HG02943 (cell line): ENCODE data around the gene MYO15A.

ENCODE experiments used
- ATAC-seq: cut with Tn5 transposase; IDR thresholded peaks from one replicate; pipeline ENCODE4 v1.9.1; 2021; ENCODE audit warnings: mild to moderate bottlenecking, low read depth, moderate library complexity; ENCODE audit not compliant: unreplicated experiment

MYO15A gene

DNA sequence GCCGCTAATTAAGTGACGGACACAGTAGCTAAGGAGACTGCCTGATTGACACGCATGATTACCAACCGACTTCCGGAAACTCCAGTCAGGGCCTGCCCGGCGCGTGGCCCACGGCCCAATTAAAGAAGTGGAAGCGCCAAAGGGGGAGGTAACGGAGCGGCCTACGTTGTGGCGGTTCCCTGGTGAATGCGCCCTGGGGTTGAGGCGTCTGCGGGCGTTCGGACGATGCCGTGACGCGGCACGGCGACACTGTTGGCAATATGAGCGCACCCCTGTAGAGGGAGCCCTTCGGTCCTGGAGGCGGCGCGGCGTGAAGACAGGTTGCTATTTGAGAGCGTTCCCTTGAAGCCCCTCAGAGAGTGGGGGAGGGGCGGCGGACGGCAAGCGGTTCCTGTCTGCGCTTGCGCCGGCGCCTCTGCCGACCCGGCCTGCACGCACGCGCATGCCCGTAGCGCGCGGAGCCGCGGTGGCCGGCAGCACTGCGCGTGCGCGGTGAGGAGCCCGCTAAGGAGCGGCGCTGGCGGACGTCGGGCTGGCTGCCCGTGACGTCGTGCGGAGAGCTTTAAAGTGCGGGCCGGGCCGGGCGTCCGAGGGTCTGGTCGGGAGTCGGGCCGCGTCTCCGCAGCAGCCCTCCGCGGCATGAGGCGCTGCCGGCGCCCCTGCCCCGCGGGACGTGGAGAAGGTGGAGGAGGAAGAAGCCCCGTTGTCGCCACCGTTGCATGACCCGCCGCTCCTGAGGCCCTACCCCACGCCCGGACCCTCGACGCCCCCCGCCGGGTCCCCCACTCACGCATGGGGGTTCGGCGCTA, 75.0 kb downstream of the MYO15A start, which contains the start of gene ALKBH5:
Gene ALKBH5 (plus strand): TSS at position 495 of the 809 bp plus-strand sequence. CDS start 416 bp downstream, outside the sequence.
- peak; percentile 74 for ATAC-seq

- ATAC-seq, result peak; percentile 1
Observed at GRCh38 chr17:18184143-18185031, 75.8 kb downstream of the MYO15A start.

DNA sequence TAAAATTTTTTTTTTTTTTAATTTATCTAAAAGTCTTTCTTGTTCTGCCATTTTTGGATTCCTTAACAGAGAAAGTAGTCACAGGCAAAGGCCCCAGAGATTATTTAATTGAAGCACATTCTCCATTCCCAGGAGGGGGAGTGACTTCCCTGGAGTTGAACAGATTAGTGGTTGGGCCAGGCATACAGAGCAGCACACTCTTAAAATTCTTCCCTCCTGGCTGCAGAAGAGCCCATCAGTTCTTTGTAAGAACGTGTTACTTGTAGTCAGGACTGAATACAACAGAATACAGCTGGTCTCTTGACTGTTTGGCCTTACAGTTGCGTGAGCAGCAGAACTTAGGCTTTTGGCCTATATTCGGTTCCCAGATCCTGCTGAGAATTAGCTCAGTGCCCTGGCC, 76.8 kb downstream of the MYO15A start:
- ATAC-seq, result no peak

- no peak for ATAC-seq
Observed at GRCh38 chr17:18185832-18186626, 77.5 kb downstream of the MYO15A start.

- ATAC-seq, result no peak
Observed at GRCh38 chr17:18186627-18186982, 78.0 kb downstream of the MYO15A start.

GRCh38 chr17:18187226-18187625, 78.7 kb downstream of the MYO15A start:
- ATAC-seq, result no peak

DNA sequence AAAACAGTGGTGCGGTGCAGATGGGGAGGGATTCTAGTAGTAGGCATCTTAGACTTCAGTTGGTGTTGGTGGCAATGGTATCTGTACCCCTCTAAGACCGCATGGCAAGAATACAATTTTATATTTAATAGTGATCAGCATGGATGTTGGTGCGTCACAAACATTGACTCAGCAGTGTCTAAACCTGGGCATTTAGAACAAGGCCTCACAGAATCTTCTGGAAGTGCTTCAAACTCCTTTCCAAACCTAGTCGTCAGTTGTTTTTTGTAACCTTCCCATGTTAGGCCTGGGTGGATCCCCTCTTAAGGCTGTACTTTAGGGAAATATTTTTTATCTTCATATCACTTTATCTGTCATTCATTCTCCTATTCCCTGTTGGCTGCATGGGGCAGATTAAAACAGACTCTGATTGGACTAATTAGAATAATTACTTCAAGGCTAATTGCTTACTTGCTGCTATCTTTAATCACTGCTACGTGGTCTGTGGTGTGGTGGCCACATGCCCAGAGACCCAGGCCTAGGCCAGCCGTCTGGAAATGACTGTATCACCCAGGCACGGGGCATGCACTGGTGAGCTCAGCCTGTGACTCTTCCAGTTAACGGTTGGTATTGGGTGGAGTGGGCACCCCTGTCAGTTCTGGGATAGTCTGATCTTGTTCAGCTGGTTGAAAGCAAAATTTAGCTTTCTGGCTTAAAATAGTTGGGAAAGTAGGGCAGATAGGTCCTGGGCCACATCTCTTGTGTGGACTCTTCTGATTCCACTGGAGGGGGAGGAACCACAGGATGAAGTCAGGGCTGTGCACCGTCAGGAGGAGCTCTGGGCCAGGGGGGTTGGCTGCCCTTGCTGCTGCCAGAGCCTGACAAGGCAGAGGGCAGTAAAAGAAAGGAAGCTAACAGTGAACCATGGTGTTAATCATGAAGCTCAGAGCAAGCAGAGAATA, 79.5 kb downstream of the MYO15A start:
- no peak for ATAC-seq

DNA sequence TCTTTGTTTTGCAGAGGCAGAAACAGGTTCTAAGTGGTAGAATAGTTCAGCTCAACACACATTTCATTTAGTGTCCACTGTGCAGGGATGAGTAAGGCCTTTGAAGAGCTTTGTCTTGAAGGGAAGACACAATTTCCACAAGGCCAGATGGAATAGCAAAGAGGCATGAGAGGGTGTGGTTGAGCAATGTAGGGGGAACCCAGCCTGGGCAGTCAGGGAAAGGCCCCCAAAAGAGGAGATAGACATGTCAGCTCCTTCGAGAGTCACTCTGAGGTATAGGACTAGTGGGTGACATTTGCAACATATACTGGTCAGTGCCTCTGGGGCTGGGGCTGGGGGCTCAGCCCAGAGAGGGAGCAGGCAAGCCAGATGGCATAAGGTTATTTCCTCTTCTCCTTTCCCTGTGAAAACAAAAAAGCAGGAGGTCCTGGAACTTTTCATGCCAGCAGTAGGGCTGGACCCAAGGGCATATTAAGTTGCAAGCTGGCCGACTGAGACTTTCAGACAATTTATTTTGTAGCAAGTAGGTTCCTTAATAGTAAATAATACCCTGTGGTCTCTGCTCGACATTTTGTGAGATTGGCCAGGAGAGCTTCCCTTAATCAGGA, 82.2 kb downstream of the MYO15A start:
- ATAC-seq, result no peak

GRCh38 chr17:18191236-18191667, 82.7 kb downstream of the MYO15A start:
- ATAC-seq, result no peak

- no peak for ATAC-seq
Observed at GRCh38 chr17:18191967-18192366, 83.4 kb downstream of the MYO15A start.

DNA sequence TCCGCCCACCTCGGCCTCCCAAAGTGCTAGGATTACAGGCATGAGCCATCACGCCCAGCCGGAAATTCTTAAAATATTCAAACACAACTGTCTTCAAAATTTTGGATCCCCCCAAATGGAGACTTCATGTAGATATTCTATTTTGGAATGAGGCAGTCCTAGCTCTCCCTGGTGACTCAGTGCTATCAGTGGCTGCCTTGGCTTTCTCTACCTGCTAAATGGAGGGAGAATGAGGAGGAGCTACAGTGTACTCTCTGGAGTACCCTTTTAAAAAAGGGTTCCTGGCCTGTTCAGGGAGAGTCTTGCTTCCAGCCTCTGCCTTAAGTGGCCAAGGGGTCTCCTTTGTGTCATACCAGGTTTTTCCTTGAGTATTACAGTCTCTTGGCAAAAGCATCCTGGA, 85.8 kb downstream of the MYO15A start:
- ATAC-seq, result no peak

DNA sequence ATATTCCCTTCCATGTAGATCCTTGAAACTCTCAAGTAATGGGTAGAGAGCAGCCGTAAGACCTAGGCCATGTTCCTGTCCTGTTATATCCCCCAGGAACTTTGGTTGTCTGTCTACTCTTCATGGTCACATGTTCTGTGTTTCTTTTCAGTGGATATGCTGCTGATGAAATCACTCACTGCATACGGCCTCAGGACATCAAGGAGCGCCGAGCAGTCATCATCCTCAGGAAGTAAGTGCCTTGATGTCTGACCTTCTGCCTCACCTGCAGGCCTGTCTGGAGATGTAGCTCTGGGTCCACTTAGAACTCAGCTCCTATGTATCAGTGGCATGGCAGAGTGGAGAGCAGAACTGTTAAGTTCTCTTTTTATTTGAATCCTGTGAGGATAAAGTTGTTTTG, 86.2 kb downstream of the MYO15A start:
- no peak for ATAC-seq

DNA sequence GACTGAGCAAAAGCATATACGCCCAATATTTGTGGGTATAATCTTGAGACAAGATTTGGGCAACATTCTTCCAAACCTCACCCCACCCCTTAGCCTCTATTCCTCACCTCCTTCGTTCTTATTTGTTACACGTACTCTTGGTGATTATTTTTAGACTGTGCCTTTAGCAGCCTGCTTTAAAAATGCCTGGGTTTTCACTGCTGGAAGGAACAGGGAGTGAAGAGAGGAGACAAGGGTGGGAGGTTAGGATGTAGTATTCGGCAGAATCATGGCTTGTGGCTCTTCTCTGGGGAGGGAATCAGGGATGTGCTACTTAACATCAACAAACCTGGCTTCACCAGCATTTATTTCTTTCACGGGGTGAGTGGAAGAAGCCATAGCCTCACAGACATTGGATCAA, 86.7 kb downstream of the MYO15A start:
- no peak for ATAC-seq

GRCh38 chr17:18197535-18198194, 89.1 kb downstream of the MYO15A start:
- no peak for ATAC-seq

GRCh38 chr17:18198530-18198929, 90.0 kb downstream of the MYO15A start:
- ATAC-seq, result no peak

- no peak for ATAC-seq
Observed at GRCh38 chr17:18201108-18201507, 92.6 kb downstream of the MYO15A start.

DNA sequence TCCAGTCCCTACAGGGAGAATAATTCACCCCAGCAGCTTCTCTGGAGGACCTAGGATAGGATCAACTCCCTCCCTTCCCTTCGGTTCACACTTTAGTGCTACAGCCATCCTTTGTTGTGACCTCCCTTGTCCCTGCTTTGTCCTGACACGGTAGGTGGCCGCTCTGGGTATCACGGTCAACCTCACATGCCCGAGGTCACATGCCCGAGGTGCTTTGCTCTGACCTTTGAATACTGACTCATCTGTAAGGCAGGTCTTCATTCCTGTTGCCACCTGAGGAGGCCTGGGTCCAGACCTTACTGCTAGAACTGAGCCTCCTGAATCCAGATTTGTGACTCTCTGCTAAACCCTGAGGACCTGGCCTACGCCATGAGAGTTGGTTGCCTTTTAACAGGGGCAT, 94.8 kb downstream of the MYO15A start:
- ATAC-seq, result no peak

DNA sequence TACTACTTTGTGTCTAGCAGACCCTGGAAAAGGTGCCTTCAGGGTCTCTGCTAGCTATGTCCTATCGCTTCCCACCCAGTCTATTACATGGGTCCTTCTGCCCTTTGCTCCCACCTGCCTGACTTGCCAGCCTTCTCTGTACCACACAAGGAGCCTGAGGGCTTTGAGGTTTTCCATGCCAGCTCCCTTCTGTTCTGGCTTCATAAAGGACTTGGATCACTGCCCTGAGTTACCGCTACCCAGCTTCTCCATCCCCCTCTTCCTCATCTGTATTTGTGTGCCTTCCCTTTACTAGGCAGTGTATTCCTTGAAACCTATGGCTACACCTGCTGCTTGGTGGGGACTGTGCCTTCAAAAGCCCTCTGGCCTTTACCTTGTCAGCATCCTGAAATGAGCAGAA, 97.3 kb downstream of the MYO15A start:
- ATAC-seq, result no peak

- no peak for ATAC-seq
Observed at GRCh38 chr17:18206962-18207361, 98.4 kb downstream of the MYO15A start.
